Heart left ventricle (tissue), 13 donors: ENCODE measurements around the gene MYH10.

Experiments used
- POLR2A ChIP-seq, 2 donors: fragments of 450-650 bp; IDR thresholded peaks; one replicate each; pipeline ENCODE4 v1.6.1; 2017; ENCODE audit warnings: antibody characterized with exemption in 2 of 2, mild to moderate bottlenecking in 2 of 2, moderate library complexity in 2 of 2
- TF ChIP-seq, protein P1 (sequence below), 12 donors: fragments of 200-600 bp; sonication (generic) in 4 of 12; IDR thresholded peaks; one replicate each; pipeline versions ENCODE4 v1.5.0 to v1.8.0; 2018 to 2022; ENCODE audit warnings: antibody characterized with exemption in 12 of 12, mild to moderate bottlenecking in 5 of 12
- donor health status: ischemic (EF 13 %, LVEDD 7.1; RV severe dilation, severe dysfunction).
- donor health status: DM: no; HTN: yes; CAD: no.
- donor health status: DM: no; HTN: no; CAD: no.
- donor health status: ischemic (EF 25% LVEDD 6.9; RV normal size, moderate dysfunction).
- donor health status: ischemic (EF 25% LVEDD 5.7; RV mildly dilated, moderate dysfunction).
- donor health status: ischemic (EF 35%, LVEDD 5.7; RV mildly dilated, moderate dysfunction).
- donor health status: nonischemic (EF 11% LVEDD 7.7; RV severe dilation, severe dysfunction).
- donor health status: DM: yes; HTN: yes; CAD: no.
- donor health status: PGD.
- donor health status: ischemic (EF 29% LVEDD 5.4; RV normal size, mild dysfunction).
- donor health status: nonischemic (EF 23%, LVEDD 6.1; RV moderate dilation, normal function).

- TF ChIP-seq, protein P1, sequence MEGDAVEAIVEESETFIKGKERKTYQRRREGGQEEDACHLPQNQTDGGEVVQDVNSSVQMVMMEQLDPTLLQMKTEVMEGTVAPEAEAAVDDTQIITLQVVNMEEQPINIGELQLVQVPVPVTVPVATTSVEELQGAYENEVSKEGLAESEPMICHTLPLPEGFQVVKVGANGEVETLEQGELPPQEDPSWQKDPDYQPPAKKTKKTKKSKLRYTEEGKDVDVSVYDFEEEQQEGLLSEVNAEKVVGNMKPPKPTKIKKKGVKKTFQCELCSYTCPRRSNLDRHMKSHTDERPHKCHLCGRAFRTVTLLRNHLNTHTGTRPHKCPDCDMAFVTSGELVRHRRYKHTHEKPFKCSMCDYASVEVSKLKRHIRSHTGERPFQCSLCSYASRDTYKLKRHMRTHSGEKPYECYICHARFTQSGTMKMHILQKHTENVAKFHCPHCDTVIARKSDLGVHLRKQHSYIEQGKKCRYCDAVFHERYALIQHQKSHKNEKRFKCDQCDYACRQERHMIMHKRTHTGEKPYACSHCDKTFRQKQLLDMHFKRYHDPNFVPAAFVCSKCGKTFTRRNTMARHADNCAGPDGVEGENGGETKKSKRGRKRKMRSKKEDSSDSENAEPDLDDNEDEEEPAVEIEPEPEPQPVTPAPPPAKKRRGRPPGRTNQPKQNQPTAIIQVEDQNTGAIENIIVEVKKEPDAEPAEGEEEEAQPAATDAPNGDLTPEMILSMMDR (IDR thresholded peaks at IDR 0.05), result no peak
- TF ChIP-seq POLR2A (IDR thresholded peaks at IDR 0.05), result no peak
Observed at GRCh38 chr17:8628172-8628571, 2.4 kb downstream of the MYH10 start.
